Lung (tissue), 12 donors: Measurements from ENCODE around the gene ZGPAT. TPM values are rescaled to one million over a fixed set of nuclear protein-coding genes. Genes with fewer than 3 reads are reported as not detected.
A peak's percentile ranks its signal among the peaks of the same experiment; 100 is the strongest.

Source experiments
- ATAC-seq: fragments of 200-7000 bp; cut with Tn5 transposase; one replicate; pipeline ENCODE4 v1.9.1; 2020; ENCODE audit warnings: moderate number of reproducible peaks; ENCODE audit not compliant: insufficient read depth, low FRiP score
- DNase-seq, 3 donors: peaks; one replicate each; pipeline ENCODE4 v3.0.0-alpha.2; 2013 to 2017
- H3K27ac ChIP-seq, 2 donors: one replicate each; pipeline ENCODE4 v1.5.1; 2013; ENCODE audit warnings: mild to moderate bottlenecking in 2 of 2, moderate library complexity in 2 of 2, control low read depth in 1 of 2, inconsistent platforms in 1 of 2, low read depth in 1 of 2, low read length in 1 of 2
- H3K27me3 ChIP-seq, 3 donors: one replicate each; pipeline ENCODE4 v1.5.1; 2013; ENCODE audit warnings: low read length in 2 of 3; ENCODE audit not compliant: control insufficient read depth in 3 of 3, insufficient read depth in 3 of 3
- H3K36me3 ChIP-seq, 4 donors: one replicate each; pipeline ENCODE4 v1.5.1; 2013; ENCODE audit warnings: low read length in 4 of 4, mild to moderate bottlenecking in 1 of 4, moderate library complexity in 1 of 4; ENCODE audit not compliant: control insufficient read depth in 4 of 4, insufficient read depth in 4 of 4
- H3K4me1 ChIP-seq, 5 donors: one replicate each; pipeline ENCODE4 v1.5.1; 2013; ENCODE audit warnings: low read length in 5 of 5, mild to moderate bottlenecking in 2 of 5, moderate library complexity in 1 of 5; ENCODE audit not compliant: control insufficient read depth in 5 of 5, insufficient read depth in 5 of 5
- H3K4me3 ChIP-seq: one replicate; pipeline ENCODE4 v1.5.1; 2013; ENCODE audit warnings: mild to moderate bottlenecking, control low read depth, moderate library complexity
- H3K9ac ChIP-seq, 2 donors: one replicate each; pipeline ENCODE4 v1.5.1; 2013; ENCODE audit warnings: low read length in 2 of 2, control low read depth in 1 of 2; ENCODE audit not compliant: insufficient read depth in 1 of 2
- H3K9me3 ChIP-seq, 4 donors: one replicate each; pipeline ENCODE4 v1.5.1; 2013; ENCODE audit warnings: low read length in 3 of 4, mild to moderate bottlenecking in 1 of 4, moderate library complexity in 1 of 4; ENCODE audit not compliant: control insufficient read depth in 4 of 4, insufficient read depth in 3 of 4
- CTCF ChIP-seq: IDR thresholded peaks from 2 replicates; pipeline ENCODE4 v1.5.1; 2012; ENCODE audit warnings: mild to moderate bottlenecking; ENCODE audit errors: control extremely low read depth, extremely low read depth
- WGBS, 2 donors: extraction: QIAGEN DNeasy Blood & Tissue Kit; methylation state at CpG; one replicate each; pipeline ENCODE4 v1.1.7; 2013; 5-methylcytosine and 5-hydroxymethylcytosine counted together
- polyA plus RNA-seq, 2 donors: library from polyadenylated mRNA; stranded (reverse); fragments of 200-250 nt; gene quantifications; one replicate each; pipeline ENCODE4 v1.2.1, GENCODE V29; 2013
- total RNA-seq, 2 donors: library from RNA; depleted of rRNA in 1 of 2; stranded (reverse); fragments of >200 nt in 1 of 2; gene quantifications; one replicate each; pipeline ENCODE4 v1.2.1, GENCODE V29; 2014 to 2021
- donor health status: control.
- donor health status: control.
- donor health status: Bipolar disorder and iron deficiency.
- donor health status: healthy.
- donor health status: DM: yes; HTN: yes; CAD: no.

The ZGPAT gene
- total and polyA plus RNA-seq, 4 donors = 18.3 to 45.0 (median 33.7) TPM

DNA sequence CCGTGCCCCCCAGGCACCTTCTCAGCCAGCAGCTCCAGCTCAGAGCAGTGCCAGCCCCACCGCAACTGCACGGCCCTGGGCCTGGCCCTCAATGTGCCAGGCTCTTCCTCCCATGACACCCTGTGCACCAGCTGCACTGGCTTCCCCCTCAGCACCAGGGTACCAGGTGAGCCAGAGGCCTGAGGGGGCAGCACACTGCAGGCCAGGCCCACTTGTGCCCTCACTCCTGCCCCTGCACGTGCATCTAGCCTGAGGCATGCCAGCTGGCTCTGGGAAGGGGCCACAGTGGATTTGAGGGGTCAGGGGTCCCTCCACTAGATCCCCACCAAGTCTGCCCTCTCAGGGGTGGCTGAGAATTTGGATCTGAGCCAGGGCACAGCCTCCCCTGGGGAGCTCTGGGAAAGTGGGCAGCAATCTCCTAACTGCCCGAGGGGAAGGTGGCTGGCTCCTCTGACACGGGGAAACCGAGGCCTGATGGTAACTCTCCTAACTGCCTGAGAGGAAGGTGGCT lies 10.4 kb upstream of the ZGPAT start:
- Histone ChIP-seq H3K4me1 (peaks cover 0 to 23% (median 0%) of the 10 kb centered on the region in 5 donors), H3K27ac (peak overlapping the region in 1 of 2 donors; percentile 77), H3K36me3 (peaks cover 0 to 30% (median 5%) of the 10 kb centered on the region in 4 donors), H3K9ac (no peak overlapping the region), H3K27me3 (no peaks in the 10 kb centered on the region), H3K4me3 (peak overlapping the region; percentile 58), H3K9me3 (no peaks in the 10 kb centered on the region)
- DNase-seq = no peak
- TF ChIP-seq CTCF = no peak
- no peak for ATAC-seq
- WGBS, 2 donors = 50 to 58% methylated on average over 7 of the region's 7 CpGs

DNA sequence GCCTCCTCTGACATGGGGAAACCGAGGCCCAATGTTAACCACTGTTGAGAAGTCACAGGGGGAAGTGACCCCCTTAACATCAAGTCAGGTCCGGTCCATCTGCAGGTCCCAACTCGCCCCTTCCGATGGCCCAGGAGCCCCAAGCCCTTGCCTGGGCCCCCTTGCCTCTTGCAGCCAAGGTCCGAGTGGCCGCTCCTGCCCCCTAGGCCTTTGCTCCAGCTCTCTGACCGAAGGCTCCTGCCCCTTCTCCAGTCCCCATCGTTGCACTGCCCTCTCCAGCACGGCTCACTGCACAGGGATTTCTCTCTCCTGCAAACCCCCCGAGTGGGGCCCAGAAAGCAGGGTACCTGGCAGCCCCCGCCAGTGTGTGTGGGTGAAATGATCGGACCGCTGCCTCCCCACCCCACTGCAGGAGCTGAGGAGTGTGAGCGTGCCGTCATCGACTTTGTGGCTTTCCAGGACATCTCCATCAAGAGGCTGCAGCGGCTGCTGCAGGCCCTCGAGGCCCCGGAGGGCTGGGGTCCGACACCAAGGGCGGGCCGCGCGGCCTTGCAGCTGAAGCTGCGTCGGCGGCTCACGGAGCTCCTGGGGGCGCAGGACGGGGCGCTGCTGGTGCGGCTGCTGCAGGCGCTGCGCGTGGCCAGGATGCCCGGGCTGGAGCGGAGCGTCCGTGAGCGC lies 9.8 kb upstream of the ZGPAT start:
- peaks cover 0 to 23% (median 0%) of the 10 kb centered on the region in 5 donors for H3K4me1 ChIP-seq
- H3K27ac ChIP-seq = peak overlapping the region in 1 of 2 donors; percentile 77
- no peak for DNase-seq
- peaks cover 0 to 30% (median 5%) of the 10 kb centered on the region in 4 donors for H3K36me3 ChIP-seq
- 84 to 89% methylated on average over 39 to 40 of the region's 40 CpGs for WGBS, 2 donors
- no peak for TF ChIP-seq CTCF
- H3K9me3 ChIP-seq = no peaks in the 10 kb centered on the region
- ATAC-seq = no peak
- peak overlapping the region; percentile 58 for H3K4me3 ChIP-seq
- H3K27me3 ChIP-seq = no peaks in the 10 kb centered on the region
- no peak overlapping the region for H3K9ac ChIP-seq

DNA sequence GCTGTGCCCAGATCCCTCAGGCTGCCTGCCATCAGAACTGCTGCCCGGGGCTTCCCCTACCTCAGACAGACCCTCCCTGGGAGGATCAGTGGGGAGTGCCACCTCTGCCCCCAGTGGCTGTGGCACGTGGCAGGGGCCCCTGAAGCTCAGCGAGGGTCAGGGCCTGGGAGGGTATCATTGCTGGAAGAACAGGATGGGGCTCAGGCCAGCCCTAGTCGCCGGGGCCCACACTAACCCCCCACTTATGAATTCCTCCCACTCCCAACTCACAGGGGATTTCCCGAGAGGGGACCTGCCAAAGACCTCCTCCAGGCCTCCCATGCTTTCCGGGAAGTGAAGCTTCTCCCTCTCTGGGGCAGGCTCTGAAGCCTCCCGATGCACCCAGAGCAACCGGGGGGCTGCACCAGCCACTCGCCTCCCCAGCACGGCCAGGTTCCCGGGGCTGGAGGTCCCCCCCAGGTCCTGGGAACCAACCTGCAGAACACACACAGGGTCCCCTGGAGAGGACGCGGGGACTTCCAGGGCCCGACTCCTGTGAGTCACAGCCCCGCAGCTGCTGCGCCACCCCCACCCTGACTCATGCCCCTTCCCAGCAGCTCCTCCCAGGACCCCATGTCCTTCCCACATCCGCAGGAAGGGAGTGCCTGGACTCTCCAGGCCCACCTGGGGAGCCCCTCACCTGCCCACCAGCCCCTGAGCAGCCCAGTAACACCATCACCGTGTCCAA lies 8.9 kb upstream of the ZGPAT start:
- no peaks in the 10 kb centered on the region for H3K27me3 ChIP-seq
- H3K9me3 ChIP-seq = no peaks in the 10 kb centered on the region
- DNase-seq (no peak), ATAC-seq (peak; percentile 56)
- H3K9ac ChIP-seq = no peak overlapping the region
- peak overlapping the region; percentile 78 to 86 for H3K27ac ChIP-seq
- H3K4me1 ChIP-seq = peaks cover 0 to 23% (median 0%) of the 10 kb centered on the region in 5 donors
- peaks cover 0 to 34% (median 4%) of the 10 kb centered on the region in 4 donors for H3K36me3 ChIP-seq
- no peak for TF ChIP-seq CTCF
- WGBS, 2 donors = 47 to 80% methylated on average over 19 of the region's 19 CpGs
- no peak overlapping the region for H3K4me3 ChIP-seq
